HUES48 (cell line): ENCODE measurements around the gene HTRA3.

ENCODE experiments used
- H3K27ac ChIP-seq: one replicate; pipeline ENCODE4 v1.7.0; 2013; ENCODE audit warnings: low read depth, low read length, inconsistent platforms
- H3K27me3 ChIP-seq: 2 replicates; pipeline ENCODE4 v1.6.1; 2013; ENCODE audit warnings: mild to moderate bottlenecking, low read length; ENCODE audit not compliant: control insufficient read depth, insufficient read depth
- H3K36me3 ChIP-seq: 2 replicates; pipeline ENCODE4 v1.6.1; 2013; ENCODE audit warnings: low read length; ENCODE audit not compliant: control insufficient read depth, insufficient read depth
- H3K4me1 ChIP-seq: 2 replicates; pipeline ENCODE4 v1.6.1; 2013; ENCODE audit warnings: mild to moderate bottlenecking, low read length; ENCODE audit not compliant: control insufficient read depth, insufficient read depth
- H3K4me3 ChIP-seq: 2 replicates; pipeline ENCODE4 v1.5.1; 2013; ENCODE audit warnings: mild to moderate bottlenecking, low read depth, low read length
- H3K9ac ChIP-seq: 2 replicates; pipeline ENCODE4 v1.6.1; 2013; ENCODE audit warnings: mild to moderate bottlenecking, low read depth, low read length, moderate library complexity
- H3K9me3 ChIP-seq: 2 replicates; pipeline ENCODE4 v1.6.1; 2013; ENCODE audit warnings: low read length; ENCODE audit not compliant: control insufficient read depth, insufficient read depth

Gene HTRA3

GRCh38 chr4:8301851-8302730, 32.5 kb downstream of the HTRA3 start:
- Histone ChIP-seq H3K27me3 (no peaks in the 10 kb centered on the region), H3K27ac (no peak overlapping the region), H3K9me3 (no peaks in the 10 kb centered on the region), H3K36me3 (no peaks in the 10 kb centered on the region), H3K4me3 (no peak overlapping the region), H3K4me1 (no peaks in the 10 kb centered on the region), H3K9ac (no peak overlapping the region)

GRCh38 chr4:8303081-8303480, 33.5 kb downstream of the HTRA3 start:
- H3K9ac ChIP-seq, result no peak overlapping the region
- no peaks in the 10 kb centered on the region for H3K27me3 ChIP-seq
- H3K4me3 ChIP-seq, result no peak overlapping the region
- no peaks in the 10 kb centered on the region for H3K36me3 ChIP-seq
- H3K27ac ChIP-seq, result no peak overlapping the region
- no peaks in the 10 kb centered on the region for H3K4me1 ChIP-seq
- H3K9me3 ChIP-seq, result no peaks in the 10 kb centered on the region

DNA sequence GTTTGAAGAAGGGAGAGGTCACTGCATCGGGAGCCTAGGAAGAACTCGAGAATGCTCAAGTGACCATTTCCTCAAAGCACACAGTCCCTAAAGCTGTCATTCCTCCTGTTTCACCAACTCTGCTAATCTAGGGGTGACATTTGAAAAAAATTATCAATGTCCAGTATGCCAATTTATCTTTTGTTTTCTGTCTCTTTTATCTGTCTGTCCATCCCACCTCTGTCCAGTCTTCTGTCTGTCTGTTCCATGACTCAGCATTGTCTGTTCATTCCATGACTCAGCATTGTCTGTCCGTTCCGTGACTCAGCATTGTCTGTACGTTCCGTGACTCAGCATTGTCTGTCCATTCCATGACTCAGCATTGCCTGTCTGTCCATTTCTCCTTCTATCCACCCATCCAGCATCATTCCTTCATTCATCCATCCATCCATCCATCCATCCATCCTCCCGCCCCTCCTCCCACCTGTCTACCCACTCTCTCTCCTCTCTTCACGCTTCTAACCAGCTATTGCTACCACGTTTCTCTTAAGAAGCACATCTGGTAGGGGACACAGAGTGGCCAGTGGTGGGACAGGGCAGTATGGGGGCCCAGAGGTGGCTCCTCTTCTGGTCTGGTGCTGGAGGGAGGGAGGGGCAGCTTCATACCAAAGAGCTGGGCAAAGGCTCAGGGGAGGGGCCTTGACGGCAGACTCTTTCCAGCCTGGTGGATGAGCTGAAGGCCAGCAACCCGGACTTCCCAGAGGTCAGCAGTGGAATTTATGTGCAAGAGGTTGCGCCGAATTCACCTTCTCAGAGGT, 34.1 kb downstream of the HTRA3 start:
- no peaks in the 10 kb centered on the region for H3K9me3 ChIP-seq
- no peaks in the 10 kb centered on the region for H3K4me1 ChIP-seq
- no peaks in the 10 kb centered on the region for H3K27me3 ChIP-seq
- H3K36me3 ChIP-seq, result no peaks in the 10 kb centered on the region
- H3K27ac ChIP-seq, result no peak overlapping the region
- no peak overlapping the region for H3K4me3 ChIP-seq
- no peak overlapping the region for H3K9ac ChIP-seq

- Histone ChIP-seq H3K9ac (no peak overlapping the region), H3K4me1 (no peaks in the 10 kb centered on the region), H3K27me3 (no peaks in the 10 kb centered on the region), H3K9me3 (no peaks in the 10 kb centered on the region), H3K36me3 (no peaks in the 10 kb centered on the region), H3K27ac (no peak overlapping the region), H3K4me3 (no peak overlapping the region)
Observed at GRCh38 chr4:8304827-8305695, 35.5 kb downstream of the HTRA3 start.

DNA sequence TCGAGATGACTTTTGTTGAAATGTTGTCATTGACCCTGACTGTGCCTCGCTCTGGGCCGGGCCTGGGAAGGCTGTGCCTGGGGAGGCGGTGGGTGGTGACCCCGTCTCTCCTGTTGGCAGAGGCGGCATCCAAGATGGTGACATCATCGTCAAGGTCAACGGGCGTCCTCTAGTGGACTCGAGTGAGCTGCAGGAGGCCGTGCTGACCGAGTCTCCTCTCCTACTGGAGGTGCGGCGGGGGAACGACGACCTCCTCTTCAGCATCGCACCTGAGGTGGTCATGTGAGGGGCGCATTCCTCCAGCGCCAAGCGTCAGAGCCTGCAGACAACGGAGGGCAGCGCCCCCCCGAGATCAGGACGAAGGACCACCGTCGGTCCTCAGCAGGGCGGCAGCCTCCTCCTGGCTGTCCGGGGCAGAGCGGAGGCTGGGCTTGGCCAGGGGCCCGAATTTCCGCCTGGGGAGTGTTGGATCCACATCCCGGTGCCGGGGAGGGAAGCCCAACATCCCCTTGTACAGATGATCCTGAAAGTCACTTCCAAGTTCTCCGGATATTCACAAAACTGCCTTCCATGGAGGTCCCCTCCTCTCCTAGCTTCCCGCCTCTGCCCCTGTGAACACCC, 36.4 kb downstream of the HTRA3 start:
- no peak overlapping the region for H3K9ac ChIP-seq
- H3K4me3 ChIP-seq, result no peak overlapping the region
- no peak overlapping the region for H3K27ac ChIP-seq
- no peaks in the 10 kb centered on the region for H3K9me3 ChIP-seq
- H3K36me3 ChIP-seq, result no peaks in the 10 kb centered on the region
- H3K27me3 ChIP-seq, result no peaks in the 10 kb centered on the region
- H3K4me1 ChIP-seq, result no peaks in the 10 kb centered on the region

DNA sequence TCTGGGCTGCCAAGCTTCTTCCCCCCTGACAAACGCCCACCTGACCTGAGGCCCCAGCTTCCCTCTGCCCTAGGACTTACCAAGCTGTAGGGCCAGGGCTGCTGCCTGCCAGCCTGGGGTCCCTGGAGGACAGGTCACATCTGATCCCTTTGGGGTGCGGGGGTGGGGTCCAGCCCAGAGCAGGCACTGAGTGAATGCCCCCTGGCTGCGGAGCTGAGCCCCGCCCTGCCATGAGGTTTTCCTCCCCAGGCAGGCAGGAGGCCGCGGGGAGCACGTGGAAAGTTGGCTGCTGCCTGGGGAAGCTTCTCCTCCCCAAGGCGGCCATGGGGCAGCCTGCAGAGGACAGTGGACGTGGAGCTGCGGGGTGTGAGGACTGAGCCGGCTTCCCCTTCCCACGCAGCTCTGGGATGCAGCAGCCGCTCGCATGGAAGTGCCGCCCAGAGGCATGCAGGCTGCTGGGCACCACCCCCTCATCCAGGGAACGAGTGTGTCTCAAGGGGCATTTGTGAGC, 37.0 kb downstream of the HTRA3 start:
- H3K36me3 ChIP-seq, result no peaks in the 10 kb centered on the region
- no peak overlapping the region for H3K9ac ChIP-seq
- no peaks in the 10 kb centered on the region for H3K4me1 ChIP-seq
- no peaks in the 10 kb centered on the region for H3K9me3 ChIP-seq
- no peak overlapping the region for H3K27ac ChIP-seq
- H3K27me3 ChIP-seq, result no peaks in the 10 kb centered on the region
- no peak overlapping the region for H3K4me3 ChIP-seq

GRCh38 chr4:8307121-8307520, 37.6 kb downstream of the HTRA3 start:
- Histone ChIP-seq H3K9ac (no peak overlapping the region), H3K27ac (no peak overlapping the region), H3K4me1 (no peaks in the 10 kb centered on the region), H3K27me3 (no peaks in the 10 kb centered on the region), H3K9me3 (no peaks in the 10 kb centered on the region), H3K4me3 (no peak overlapping the region), H3K36me3 (no peaks in the 10 kb centered on the region)

GRCh38 chr4:8307714-8308113, 38.2 kb downstream of the HTRA3 start:
- H3K9me3 ChIP-seq, result no peaks in the 10 kb centered on the region
- H3K4me1 ChIP-seq, result no peaks in the 10 kb centered on the region

DNA sequence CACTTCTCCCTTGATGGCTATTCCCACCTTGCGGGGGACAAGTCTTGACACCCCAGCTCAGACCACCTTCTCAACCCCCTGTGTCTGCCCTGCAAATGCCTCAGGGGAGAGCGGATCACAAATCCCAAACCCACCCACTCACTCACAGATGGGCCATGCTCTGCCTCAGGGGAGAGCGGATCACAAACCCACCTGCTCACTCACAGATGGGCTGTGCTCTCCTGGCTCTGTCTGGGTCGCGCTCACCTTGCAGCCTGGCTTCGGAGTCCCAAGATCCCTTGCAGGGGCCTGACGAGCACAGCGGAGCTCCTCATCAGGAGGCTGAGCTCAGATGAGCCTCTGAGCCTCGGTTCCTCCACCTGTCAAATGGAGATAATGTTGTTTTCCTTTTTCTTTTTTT, 38.6 kb downstream of the HTRA3 start:
- H3K36me3 ChIP-seq, result no peaks in the 10 kb centered on the region
- H3K4me1 ChIP-seq, result no peaks in the 10 kb centered on the region
- H3K27me3 ChIP-seq, result no peaks in the 10 kb centered on the region
- no peak overlapping the region for H3K4me3 ChIP-seq
- no peak overlapping the region for H3K27ac ChIP-seq
- no peak overlapping the region for H3K9ac ChIP-seq
- H3K9me3 ChIP-seq, result no peaks in the 10 kb centered on the region

More at GRCh38 chr4:8307714-8308113, 38.2 kb downstream of the HTRA3 start:
- Histone ChIP-seq H3K36me3 (no peaks in the 10 kb centered on the region), H3K27ac (no peak overlapping the region), H3K4me3 (no peak overlapping the region), H3K9ac (no peak overlapping the region), H3K27me3 (no peaks in the 10 kb centered on the region)
